Activated CD8-positive, alpha-beta memory T cell treated with anti-CD3 and anti-CD28 coated beads, Interleukin-2, amount 50 U/mL, for 4 hours (primary cell): Measurements from ENCODE around the gene TAF6.
"Not testable (repeated sequence)": the region's sequence is repeated elsewhere in the genome, so short reads cannot be mapped to it uniquely, and the experiment has no call there.

ENCODE experiments used
- DNase-seq: peaks from one replicate; pipeline ENCODE4 v3.0.0-alpha.2; 2020

The TAF6 gene

GRCh38 chr7:100152404-100152803 is 33.2 kb upstream of the TAF6 start:
- DNase-seq: no peak

GRCh38 chr7:100148559-100149328 is 29.6 kb upstream of the TAF6 start, which contains the start of gene LAMTOR4:
Gene LAMTOR4 (plus strand): TSS chr7:100148918. CDS start chr7:100148973, 55 bp downstream.
- peak; percentile 96 for DNase-seq

GRCh38 chr7:100148225-100148558 is 29.0 kb upstream of the TAF6 start:
- no peak for DNase-seq

- DNase-seq: no peak
These were observed 28.1 kb upstream of the TAF6 start for GRCh38 chr7:100147278-100147677.

GRCh38 chr7:100146350-100146749 is 27.2 kb upstream of the TAF6 start:
- DNase-seq: not testable (repeated sequence)

- no peak for DNase-seq
These were observed 23.3 kb upstream of the TAF6 start for GRCh38 chr7:100142461-100142860.

- DNase-seq: no peak
These were observed 22.4 kb upstream of the TAF6 start for GRCh38 chr7:100141555-100141949.

GRCh38 chr7:100137851-100138760 is 18.9 kb upstream of the TAF6 start:
- no peak for DNase-seq

- DNase-seq: peak; percentile 65
These were observed 13.6 kb upstream of the TAF6 start for GRCh38 chr7:100132697-100133151.

GRCh38 chr7:100132126-100132525 is 13.0 kb upstream of the TAF6 start:
- no peak for DNase-seq

- DNase-seq: peak; percentile 90
These were observed 11.7 kb upstream of the TAF6 start for GRCh38 chr7:100130608-100131453.

- not testable (repeated sequence) for DNase-seq
These were observed 11.1 kb upstream of the TAF6 start for GRCh38 chr7:100130220-100130607.

- DNase-seq: no peak
These were observed 9.4 kb upstream of the TAF6 start for GRCh38 chr7:100128637-100128963.

- DNase-seq: peak; percentile 32
These were observed 8.9 kb upstream of the TAF6 start for GRCh38 chr7:100127866-100128636.

GRCh38 chr7:100126931-100127865 is 8.0 kb upstream of the TAF6 start, which contains the start of gene MBLAC1:
Gene MBLAC1 (plus strand): TSS chr7:100126967. CDS start chr7:100127396, 429 bp downstream.
- DNase-seq: peak; percentile 89

GRCh38 chr7:100126239-100126930 is 7.2 kb upstream of the TAF6 start:
- no peak for DNase-seq

GRCh38 chr7:100124301-100125230 is 5.4 kb upstream of the TAF6 start:
- no peak for DNase-seq

GRCh38 chr7:100122568-100122967 is 3.4 kb upstream of the TAF6 start:
- no peak for DNase-seq

GRCh38 chr7:100122067-100122466 is 2.9 kb upstream of the TAF6 start:
- DNase-seq: no peak
